Astrocyte (in vitro differentiated cells and primary cell): ENCODE results near the gene CPNE7. TPM values are rescaled to one million over a fixed set of nuclear protein-coding genes. Genes with fewer than 3 reads are reported as not detected.

ENCODE experiments used
- DNase-seq: peaks from one replicate; pipeline ENCODE4 v3.0.0-alpha.2; 2010; ENCODE audit warnings: low read depth
- FAIRE-seq: peaks from 2 replicates; lab custom pipeline; 2011; peaks lifted over from hg19 to GRCh38; lab: Jason Lieb, UNC
- H2AFZ ChIP-seq: 2 replicates; pipeline ENCODE4 v1.6.0; 2012; ENCODE audit warnings: low read depth, low read length, inconsistent platforms
- H3K27ac ChIP-seq: 2 replicates; pipeline ENCODE4 v1.5.1; 2011; ENCODE audit warnings: low read depth, low read length, inconsistent platforms
- H3K27me3 ChIP-seq: 2 replicates; pipeline ENCODE4 v1.6.0; 2011; ENCODE audit warnings: low read length, inconsistent platforms; ENCODE audit not compliant: insufficient read depth
- H3K36me3 ChIP-seq: 2 replicates; pipeline ENCODE4 v1.5.1; 2011; ENCODE audit warnings: low read length, inconsistent platforms; ENCODE audit not compliant: insufficient read depth
- H3K4me1 ChIP-seq: 2 replicates; pipeline ENCODE4 v1.5.1; 2011; ENCODE audit warnings: low read length, inconsistent platforms; ENCODE audit not compliant: insufficient read depth
- H3K4me2 ChIP-seq: 2 replicates; pipeline ENCODE4 v1.6.0; 2012; ENCODE audit warnings: low read length, inconsistent platforms
- H3K4me3 ChIP-seq: 2 replicates; pipeline ENCODE4 v1.5.1; 2011; ENCODE audit warnings: low read depth, mild to moderate bottlenecking, low read length, inconsistent platforms; ENCODE audit not compliant: insufficient read depth
- H3K79me2 ChIP-seq: 2 replicates; pipeline ENCODE4 v1.6.0; 2012; ENCODE audit warnings: mild to moderate bottlenecking, low read length, inconsistent platforms; ENCODE audit not compliant: insufficient read depth
- H3K9ac ChIP-seq: 2 replicates; pipeline ENCODE4 v1.6.0; 2012; ENCODE audit warnings: mild to moderate bottlenecking, low read length, inconsistent platforms
- H3K9me3 ChIP-seq: 2 replicates; pipeline ENCODE4 v1.5.1; 2012; ENCODE audit warnings: low read depth, mild to moderate bottlenecking, low read length, inconsistent platforms; ENCODE audit not compliant: insufficient read depth
- H4K20me1 ChIP-seq: 2 replicates; pipeline ENCODE4 v1.6.0; 2012; ENCODE audit warnings: low read length, inconsistent platforms; ENCODE audit not compliant: insufficient read depth
- H3K27ac Mint-ChIP-seq: one replicate; pipeline ENCODE4 v1.8.0; 2021; ENCODE audit warnings: mild to moderate bottlenecking, mixed read lengths; ENCODE audit not compliant: unreplicated experiment
- H3K27me3 Mint-ChIP-seq: one replicate; pipeline ENCODE4 v1.8.0; 2021; ENCODE audit warnings: low read depth, mixed read lengths; ENCODE audit not compliant: unreplicated experiment
- H3K36me3 Mint-ChIP-seq: one replicate; pipeline ENCODE4 v1.8.0; 2021; ENCODE audit warnings: low read depth, mixed read lengths; ENCODE audit not compliant: unreplicated experiment
- H3K4me1 Mint-ChIP-seq: one replicate; pipeline ENCODE4 v1.8.0; 2021; ENCODE audit warnings: low read depth, mixed read lengths; ENCODE audit not compliant: unreplicated experiment
- H3K4me3 Mint-ChIP-seq: one replicate; pipeline ENCODE4 v1.8.0; 2021; ENCODE audit warnings: mild to moderate bottlenecking, moderate library complexity, mixed read lengths; ENCODE audit not compliant: unreplicated experiment
- H3K9me3 Mint-ChIP-seq: one replicate; pipeline ENCODE4 v1.8.0; 2021; ENCODE audit warnings: mild to moderate bottlenecking, mixed read lengths; ENCODE audit not compliant: unreplicated experiment
- CTCF ChIP-seq: IDR thresholded peaks from 2 replicates; pipeline ENCODE4 v1.5.1; 2011; ENCODE audit warnings: low read depth, mild to moderate bottlenecking, inconsistent platforms, low read length, moderate library complexity; ENCODE audit not compliant: insufficient read depth
- EZH2 ChIP-seq: IDR thresholded peaks from 2 replicates; pipeline ENCODE4 v1.6.1; 2012; ENCODE audit warnings: mild to moderate bottlenecking, low read length, inconsistent platforms; ENCODE audit not compliant: insufficient read depth
- total RNA-seq: library from RNA; stranded (reverse); gene quantifications from 2 replicates; pipeline ENCODE4 v1.2.1, GENCODE V29; 2021

Gene CPNE7
- total RNA-seq, 1 donor from 2014 or later, result 7.5 TPM

GRCh38 chr16:89593841-89594240 lies 18.3 kb downstream of the CPNE7 start:
- DNase-seq, result no peak
- no peak overlapping the region for H2AFZ ChIP-seq

DNA sequence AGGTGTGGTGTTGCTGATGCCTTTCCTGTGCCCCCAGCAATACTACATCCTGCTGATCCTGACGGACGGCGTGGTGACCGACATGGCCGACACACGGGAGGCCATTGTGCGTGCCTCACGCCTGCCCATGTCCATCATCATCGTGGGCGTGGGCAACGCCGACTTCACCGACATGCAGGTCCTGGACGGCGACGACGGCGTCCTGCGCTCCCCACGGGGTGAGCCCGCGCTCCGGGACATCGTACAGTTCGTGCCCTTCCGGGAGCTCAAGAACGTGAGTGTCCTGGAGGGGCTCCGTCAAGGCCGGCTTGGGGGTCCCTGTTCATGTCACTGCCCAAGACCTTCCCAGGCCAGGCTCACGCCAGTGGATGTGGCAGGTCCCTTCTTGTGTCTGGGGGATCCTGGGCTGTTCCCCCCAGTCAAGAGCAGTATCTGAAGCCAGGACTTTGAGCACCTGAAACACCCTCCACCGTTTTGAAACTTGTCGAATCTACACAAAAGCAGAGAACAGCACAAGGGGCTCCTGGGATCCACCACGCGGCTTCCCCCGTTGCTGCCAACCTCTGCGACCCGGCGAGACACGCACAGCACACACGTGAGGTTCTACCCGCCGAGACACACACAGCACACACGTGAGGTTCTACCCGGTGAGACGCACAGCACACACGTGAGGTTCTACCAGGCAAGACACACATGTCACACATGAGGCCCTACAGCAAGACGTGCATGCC lies 19.9 kb downstream of the CPNE7 start:
- Histone ChIP-seq H3K4me2 (no peak overlapping the region), H3K4me1 (no peaks in the 10 kb centered on the region), H3K79me2 (no peaks in the 10 kb centered on the region), H3K9me3 (no peaks in the 10 kb centered on the region), H3K36me3 (no peaks in the 10 kb centered on the region), H3K27me3 (no peaks in the 10 kb centered on the region), H3K9ac (no peak overlapping the region), H3K27ac (no peak overlapping the region), H2AFZ (no peak overlapping the region), H3K4me3 (no peak overlapping the region), H4K20me1 (no peaks in the 10 kb centered on the region)
- H3K36me3 Mint-ChIP-seq, result no peaks in the 10 kb centered on the region
- no peak overlapping the region for H3K27ac Mint-ChIP-seq
- H3K4me1 Mint-ChIP-seq, result peaks cover 5% of the 10 kb centered on the region
- H3K27me3 Mint-ChIP-seq, result no peaks in the 10 kb centered on the region
- DNase-seq (no peak), FAIRE-seq (no peak)
- TF ChIP-seq EZH2, result no peak
- no peak for TF ChIP-seq CTCF
- H3K9me3 Mint-ChIP-seq, result no peaks in the 10 kb centered on the region
- H3K4me3 Mint-ChIP-seq, result no peak overlapping the region

More at GRCh38 chr16:89593841-89594240, 18.3 kb downstream of the CPNE7 start:
- Histone ChIP-seq H3K9me3 (no peaks in the 10 kb centered on the region), H3K27me3 (no peaks in the 10 kb centered on the region), H3K9ac (no peak overlapping the region), H3K4me3 (no peak overlapping the region), H4K20me1 (no peaks in the 10 kb centered on the region), H3K4me2 (no peak overlapping the region), H3K4me1 (no peaks in the 10 kb centered on the region), H3K79me2 (no peaks in the 10 kb centered on the region), H3K27ac (no peak overlapping the region), H3K36me3 (no peaks in the 10 kb centered on the region)
- no peak for FAIRE-seq
- no peaks in the 10 kb centered on the region for H3K36me3 Mint-ChIP-seq
- no peaks in the 10 kb centered on the region for H3K27me3 Mint-ChIP-seq
- TF ChIP-seq EZH2 (no peak), CTCF (no peak)
- H3K4me3 Mint-ChIP-seq, result no peak overlapping the region
- H3K4me1 Mint-ChIP-seq, result no peaks in the 10 kb centered on the region
- no peak overlapping the region for H3K27ac Mint-ChIP-seq
- H3K9me3 Mint-ChIP-seq, result no peaks in the 10 kb centered on the region

DNA sequence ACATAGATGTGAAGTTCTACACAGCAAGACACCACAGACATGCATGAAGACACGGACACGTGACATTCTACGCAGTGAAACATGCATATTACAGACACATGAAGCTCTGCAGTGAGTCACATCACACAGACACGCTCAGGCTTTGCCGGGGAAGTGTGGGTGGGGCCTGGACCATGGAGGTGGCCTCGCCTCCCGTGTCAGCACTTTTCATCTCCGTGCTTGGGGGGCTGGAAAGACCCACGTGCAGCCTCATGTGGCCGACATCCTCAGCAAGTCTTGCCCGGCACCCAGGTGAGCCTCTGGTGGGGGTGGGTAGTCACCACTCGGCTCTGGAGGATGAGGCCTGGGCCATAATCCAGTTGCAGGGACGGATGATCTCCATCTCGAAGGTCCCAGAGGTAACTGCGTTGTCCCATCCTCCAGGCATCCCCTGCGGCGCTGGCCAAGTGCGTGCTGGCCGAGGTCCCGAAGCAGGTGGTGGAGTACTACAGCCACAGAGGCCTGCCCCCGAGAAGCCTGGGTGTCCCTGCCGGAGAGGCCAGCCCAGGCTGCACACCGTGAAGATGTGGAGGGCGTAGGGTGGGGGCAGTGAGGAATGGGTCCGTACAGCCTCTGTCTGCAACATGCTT lies 20.6 kb downstream of the CPNE7 start:
- Histone ChIP-seq H3K4me1 (no peaks in the 10 kb centered on the region), H3K4me2 (no peak overlapping the region), H3K79me2 (no peaks in the 10 kb centered on the region), H3K9ac (no peak overlapping the region), H4K20me1 (no peaks in the 10 kb centered on the region), H3K27ac (no peak overlapping the region), H3K4me3 (no peak overlapping the region), H3K36me3 (no peaks in the 10 kb centered on the region), H3K9me3 (no peaks in the 10 kb centered on the region), H3K27me3 (no peaks in the 10 kb centered on the region), H2AFZ (no peak overlapping the region)
- FAIRE-seq, result no peak
- Mint-ChIP-seq H3K27ac (no peak overlapping the region), H3K4me1 (peaks cover 5% of the 10 kb centered on the region), H3K36me3 (no peaks in the 10 kb centered on the region), H3K27me3 (no peaks in the 10 kb centered on the region), H3K4me3 (no peak overlapping the region), H3K9me3 (no peaks in the 10 kb centered on the region)
- no peak for TF ChIP-seq CTCF
- TF ChIP-seq EZH2, result no peak
- DNase-seq, result no peak
